ENCODE results near the gene MAP2K5. TPM values are rescaled to one million over a fixed set of nuclear protein-coding genes. Genes with fewer than 3 reads are reported as not detected.

The MAP2K5 gene
- total RNA-seq, 1 donor from 2014 or later, result 2.9 TPM

- peaks cover 56% of the 10 kb centered on the region for H3K27me3 ChIP-seq (ENCODE audit: control insufficient read depth, insufficient read depth, low read length)
- FAIRE-seq (no peak), DNase-seq (ENCODE audit: low read depth) (no peak)
- no peaks in the 10 kb centered on the region for H3K36me3 ChIP-seq (ENCODE audit: control insufficient read depth, insufficient read depth, low read length)
- no peak for TF ChIP-seq CTCF (IDR thresholded peaks at IDR 0.05; ENCODE audit: insufficient read depth, low read length, severe bottlenecking)
- no peak overlapping the region for H3K4me3 ChIP-seq (ENCODE audit: low read depth, low read length)
These were observed 277.9 kb downstream of the MAP2K5 start for GRCh38 chr15:67820122-67820991.

GRCh38 chr15:67820992-67821783 lies 278.7 kb downstream of the MAP2K5 start:
- FAIRE-seq, result no peak
- Histone ChIP-seq H3K4me3 (ENCODE audit: low read depth, low read length) (no peak overlapping the region), H3K27me3 (ENCODE audit: control insufficient read depth, insufficient read depth, low read length) (peaks cover 64% of the 10 kb centered on the region), H3K36me3 (ENCODE audit: control insufficient read depth, insufficient read depth, low read length) (no peaks in the 10 kb centered on the region)
- no peak for TF ChIP-seq CTCF (IDR thresholded peaks at IDR 0.05; ENCODE audit: insufficient read depth, low read length, severe bottlenecking)
- no peak for DNase-seq (ENCODE audit: low read depth)

GRCh38 chr15:67821784-67822440 lies 279.4 kb downstream of the MAP2K5 start:
- DNase-seq (ENCODE audit: low read depth) (no peak), FAIRE-seq (no peak)
- no peak overlapping the region for H3K4me3 ChIP-seq (ENCODE audit: low read depth, low read length)
- H3K36me3 ChIP-seq (ENCODE audit: control insufficient read depth, insufficient read depth, low read length), result no peaks in the 10 kb centered on the region
- TF ChIP-seq CTCF (IDR thresholded peaks at IDR 0.05; ENCODE audit: insufficient read depth, low read length, severe bottlenecking), result no peak
- peaks cover 71% of the 10 kb centered on the region for H3K27me3 ChIP-seq (ENCODE audit: control insufficient read depth, insufficient read depth, low read length)

GRCh38 chr15:67822537-67823313 lies 280.2 kb downstream of the MAP2K5 start:
- DNase-seq (ENCODE audit: low read depth) (no peak), FAIRE-seq (no peak)
- TF ChIP-seq CTCF (IDR thresholded peaks at IDR 0.05; ENCODE audit: insufficient read depth, low read length, severe bottlenecking), result no peak
- Histone ChIP-seq H3K4me3 (ENCODE audit: low read depth, low read length) (no peak overlapping the region), H3K36me3 (ENCODE audit: control insufficient read depth, insufficient read depth, low read length) (no peaks in the 10 kb centered on the region), H3K27me3 (ENCODE audit: control insufficient read depth, insufficient read depth, low read length) (peaks cover 74% of the 10 kb centered on the region)

Data from bronchial epithelial cell (primary cell).